Ascending aorta (tissue), 2 donors: ENCODE results near the gene NBEA. TPM values are rescaled to one million over a fixed set of nuclear protein-coding genes. Genes with fewer than 3 reads are reported as not detected.

Experiments
- DNase-seq, 2 donors: peaks; one replicate each; pipeline ENCODE4 v3.0.0-alpha.2; 2019; ENCODE audit warnings: low spot score in 2 of 2
- H3K27ac ChIP-seq, 2 donors: fragments of 200-600 bp; sonication (generic); one replicate each; pipeline ENCODE4 v1.5.1; 2016 to 2017; ENCODE audit warnings: mild to moderate bottlenecking in 1 of 2
- H3K27me3 ChIP-seq: fragments of 200-600 bp; sonication (generic); one replicate; pipeline ENCODE4 v1.5.1; 2017
- H3K36me3 ChIP-seq, 2 donors: fragments of 200-600 bp; sonication (generic); one replicate each; pipeline ENCODE4 v1.5.1; 2016
- H3K4me1 ChIP-seq, 2 donors: fragments of 200-600 bp; sonication (generic); one replicate each; pipeline ENCODE4 v1.5.1; 2016 to 2017; ENCODE audit warnings: mild to moderate bottlenecking in 1 of 2
- H3K4me3 ChIP-seq, 2 donors: fragments of 200-600 bp; sonication (generic); one replicate each; pipeline ENCODE4 v1.5.1; 2016 to 2017; ENCODE audit warnings: mild to moderate bottlenecking in 1 of 2
- H3K9me3 ChIP-seq, 2 donors: fragments of 200-600 bp; sonication (generic); one replicate each; pipeline ENCODE4 v1.5.1; 2016
- CTCF ChIP-seq, 3 experiments: fragments of 200-600 bp in 2 of 3; fragments of 450-650 bp in 1 of 3; sonication (generic) in 2 of 3; IDR thresholded peaks; one replicate each; pipeline ENCODE4 v1.5.1; 2016 to 2019; ENCODE audit warnings: antibody characterized with exemption in 3 of 3, mild to moderate bottlenecking in 1 of 3, moderate library complexity in 1 of 3
- intact Hi-C: fragments of 100-400 bp; cut with DNase I; formaldehyde crosslinking; loops from one replicate; pipeline ENCODE4 v1.15.1; 2023
- total RNA-seq: library from RNA; depleted of rRNA; stranded (reverse); fragments of >200 nt; gene quantifications from one replicate; pipeline ENCODE4 v1.1.0, GENCODE V29; 2016

Gene NBEA
- total RNA-seq, 1 donor from 2014 or later = 1.6 TPM

GRCh38 chr13:35718084-35718483 is 776.0 kb downstream of the NBEA start:
- Histone ChIP-seq H3K4me3 (no peak overlapping the region), H3K27me3 (no peaks in the 10 kb centered on the region), H3K4me1 (peaks cover 0 to 3% of the 10 kb centered on the region in 2 donors), H3K36me3 (no peaks in the 10 kb centered on the region), H3K9me3 (no peaks in the 10 kb centered on the region), H3K27ac (no peak overlapping the region)
- DNase-seq = no peak
- intact Hi-C loops = no loop called here
- TF ChIP-seq CTCF (IDR thresholded peaks at IDR 0.05) = no peak

DNA sequence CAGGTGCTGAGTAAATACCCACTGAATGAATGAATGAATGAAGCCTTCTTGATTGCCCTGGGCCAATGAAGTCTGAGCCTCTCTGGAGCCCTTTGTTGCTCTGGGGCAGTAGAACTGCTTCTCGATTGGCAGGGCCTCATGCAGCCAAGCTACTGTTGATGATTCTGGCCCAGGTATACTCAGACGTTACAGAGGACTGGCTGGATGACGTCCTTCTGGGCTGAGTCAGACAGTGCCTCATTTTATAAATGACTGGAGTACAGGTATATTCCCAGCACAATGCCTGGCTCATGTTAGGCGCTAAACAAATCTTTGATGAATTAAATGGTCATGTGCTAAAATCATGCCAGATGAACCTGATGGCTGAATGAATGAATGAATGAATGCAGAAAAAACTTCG is 778.2 kb downstream of the NBEA start:
- no peak for DNase-seq
- intact Hi-C loops = loop anchor here (5.0 kb wide), 1 partner anchor 237 kb away; no protein-coding TSS in a partner anchor
- no peak for TF ChIP-seq CTCF (IDR thresholded peaks at IDR 0.05)
- Histone ChIP-seq H3K27me3 (no peaks in the 10 kb centered on the region), H3K4me1 (peaks cover 0 to 3% of the 10 kb centered on the region in 2 donors), H3K9me3 (no peaks in the 10 kb centered on the region), H3K4me3 (no peak overlapping the region), H3K27ac (no peak overlapping the region), H3K36me3 (no peaks in the 10 kb centered on the region)

DNA sequence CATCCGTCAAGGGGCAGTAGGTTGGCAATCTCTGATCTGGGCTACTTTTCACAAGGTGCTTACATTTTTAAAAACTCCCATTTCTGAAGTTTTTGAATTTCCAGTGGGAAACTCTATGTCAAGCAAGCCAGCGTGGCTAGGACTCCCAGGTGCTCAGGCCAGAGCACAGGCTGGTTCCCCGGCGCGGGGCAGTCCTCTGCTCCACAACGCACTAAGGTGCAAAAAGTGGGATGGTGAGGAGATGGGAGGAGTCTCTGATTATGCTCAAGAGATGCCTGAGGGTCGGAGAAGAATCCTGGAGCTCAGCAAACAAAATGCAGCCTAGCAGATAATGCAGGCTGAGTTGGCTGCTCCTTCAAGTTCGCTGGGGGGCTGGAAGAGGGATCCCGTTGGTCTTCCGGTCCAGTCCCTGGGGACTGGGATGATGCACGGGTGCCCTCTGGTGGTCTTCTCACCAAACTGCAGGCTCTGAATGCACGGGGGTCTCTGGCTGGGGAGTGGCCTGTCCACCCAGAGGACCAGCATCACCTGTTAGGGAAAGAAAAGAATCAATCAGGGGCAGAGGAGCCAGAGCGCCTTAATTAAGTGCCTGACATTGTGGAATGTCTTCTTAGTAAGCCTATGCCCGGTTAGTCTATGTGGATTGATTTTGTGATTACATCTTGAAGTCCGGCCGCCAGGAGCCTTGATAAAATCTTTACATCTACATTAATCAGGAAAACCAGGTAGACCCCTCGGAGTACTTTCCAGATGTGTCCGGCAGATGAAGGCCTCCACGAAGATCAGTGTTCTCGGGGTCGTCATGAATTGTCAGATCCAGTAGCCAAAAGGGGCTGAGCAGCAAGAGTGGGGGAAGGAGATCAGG is 778.9 kb downstream of the NBEA start:
- TF ChIP-seq CTCF (IDR thresholded peaks at IDR 0.05) = peak; percentile 41 to 78 (median 70)
- DNase-seq = no peak
- no peak overlapping the region for H3K27ac ChIP-seq
- intact Hi-C loops = loop anchor here (5.0 kb wide), 1 partner anchor 236 kb away; no protein-coding TSS in a partner anchor
- H3K4me3 ChIP-seq = peak overlapping the region in 1 of 2 donors; percentile 13
- no peaks in the 10 kb centered on the region for H3K9me3 ChIP-seq
- H3K27me3 ChIP-seq = no peaks in the 10 kb centered on the region
- no peaks in the 10 kb centered on the region for H3K36me3 ChIP-seq
- H3K4me1 ChIP-seq = peaks cover 0 to 3% of the 10 kb centered on the region in 2 donors
